RWPE2 (cell line): ENCODE measurements around the gene TPTE2.
"Not testable (repeated sequence)": the region's sequence is repeated elsewhere in the genome, so short reads cannot be mapped to it uniquely, and the experiment has no call there.

Experiments used
- ATAC-seq: fragments of 200-7000 bp; cut with Tn5 transposase; 3 replicates; pipeline ENCODE4 v1.9.1; 2021; ENCODE audit warnings: low read depth
- DNase-seq: peaks from one replicate; pipeline ENCODE4 v3.0.0-alpha.2; 2020; ENCODE audit warnings: low spot score
- H3K27ac ChIP-seq: fragments of 450-650 bp; 2 replicates; pipeline ENCODE4 v1.5.1; 2017; ENCODE audit warnings: mild to moderate bottlenecking; ENCODE audit not compliant: poor library complexity, severe bottlenecking
- H3K27me3 ChIP-seq: fragments of 250-450 bp; sonication (Bioruptor Pico); 2 replicates; pipeline ENCODE4 v1.5.1; 2021; ENCODE audit warnings: mild to moderate bottlenecking, moderate library complexity; ENCODE audit not compliant: insufficient read depth, poor library complexity, severe bottlenecking
- H3K36me3 ChIP-seq: fragments of 250-450 bp; sonication (Bioruptor Pico); 2 replicates; pipeline ENCODE4 v1.5.1; 2020; ENCODE audit warnings: low read depth, mild to moderate bottlenecking, moderate library complexity
- H3K4me1 ChIP-seq: fragments of 250-450 bp; sonication (Bioruptor Pico); 2 replicates; pipeline ENCODE4 v1.5.1; 2021; ENCODE audit warnings: mild to moderate bottlenecking, moderate library complexity; ENCODE audit not compliant: insufficient read depth, poor library complexity, severe bottlenecking
- H3K4me3 ChIP-seq: fragments of 250-450 bp; sonication (Bioruptor Pico); 2 replicates; pipeline ENCODE4 v1.5.1; 2021; ENCODE audit warnings: mild to moderate bottlenecking, moderate library complexity; ENCODE audit not compliant: severe bottlenecking
- H3K9me3 ChIP-seq: fragments of 250-450 bp; sonication (Bioruptor Pico); 2 replicates; pipeline ENCODE4 v1.5.1; 2021; ENCODE audit warnings: mild to moderate bottlenecking, moderate library complexity; ENCODE audit not compliant: severe bottlenecking
- TF ChIP-seq, protein P1 (sequence below): fragments of 450-650 bp; IDR thresholded peaks from one replicate; pipeline ENCODE4 v1.5.1; 2017; ENCODE audit warnings: mild to moderate bottlenecking, moderate library complexity; ENCODE audit not compliant: poor library complexity, severe bottlenecking

Gene TPTE2

DNA sequence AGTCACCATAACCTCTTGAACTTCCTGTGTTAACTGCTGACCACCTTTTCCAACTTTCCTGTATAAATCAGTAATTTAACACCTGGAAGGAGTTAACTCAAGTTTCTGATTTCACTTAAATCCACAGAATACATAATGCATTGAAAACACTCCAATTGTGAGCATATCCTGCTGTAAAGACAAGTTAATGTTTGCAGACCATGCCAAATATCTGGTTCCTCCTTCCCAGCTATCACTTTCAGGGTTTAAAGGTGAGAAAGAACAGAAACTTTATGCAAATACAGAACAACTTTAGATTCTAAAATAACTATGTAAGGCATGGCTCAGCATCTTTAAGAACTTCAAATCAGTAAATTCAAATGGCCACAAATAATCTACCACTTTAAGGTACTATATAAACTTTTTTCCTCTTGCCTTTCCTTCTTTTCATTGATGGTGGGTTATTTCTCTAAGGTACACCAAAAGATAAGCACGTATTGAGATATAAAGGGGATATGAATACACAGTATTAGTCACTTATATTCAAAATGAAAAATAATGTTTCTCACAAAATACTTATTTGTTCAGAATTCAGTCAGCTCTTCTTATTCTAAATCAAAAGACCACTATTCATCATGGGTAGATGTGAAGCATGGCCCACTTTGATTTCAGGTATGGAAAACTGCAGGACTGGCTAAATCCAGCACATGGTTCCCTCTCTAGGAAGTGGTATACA lies 6.6 kb upstream of the TPTE2 start:
- no peak overlapping the region for H3K4me3 ChIP-seq
- no peaks in the 10 kb centered on the region for H3K9me3 ChIP-seq
- TF ChIP-seq, protein P1, sequence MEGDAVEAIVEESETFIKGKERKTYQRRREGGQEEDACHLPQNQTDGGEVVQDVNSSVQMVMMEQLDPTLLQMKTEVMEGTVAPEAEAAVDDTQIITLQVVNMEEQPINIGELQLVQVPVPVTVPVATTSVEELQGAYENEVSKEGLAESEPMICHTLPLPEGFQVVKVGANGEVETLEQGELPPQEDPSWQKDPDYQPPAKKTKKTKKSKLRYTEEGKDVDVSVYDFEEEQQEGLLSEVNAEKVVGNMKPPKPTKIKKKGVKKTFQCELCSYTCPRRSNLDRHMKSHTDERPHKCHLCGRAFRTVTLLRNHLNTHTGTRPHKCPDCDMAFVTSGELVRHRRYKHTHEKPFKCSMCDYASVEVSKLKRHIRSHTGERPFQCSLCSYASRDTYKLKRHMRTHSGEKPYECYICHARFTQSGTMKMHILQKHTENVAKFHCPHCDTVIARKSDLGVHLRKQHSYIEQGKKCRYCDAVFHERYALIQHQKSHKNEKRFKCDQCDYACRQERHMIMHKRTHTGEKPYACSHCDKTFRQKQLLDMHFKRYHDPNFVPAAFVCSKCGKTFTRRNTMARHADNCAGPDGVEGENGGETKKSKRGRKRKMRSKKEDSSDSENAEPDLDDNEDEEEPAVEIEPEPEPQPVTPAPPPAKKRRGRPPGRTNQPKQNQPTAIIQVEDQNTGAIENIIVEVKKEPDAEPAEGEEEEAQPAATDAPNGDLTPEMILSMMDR: no peak
- H3K4me1 ChIP-seq: no peaks in the 10 kb centered on the region
- no peaks in the 10 kb centered on the region for H3K36me3 ChIP-seq
- no peaks in the 10 kb centered on the region for H3K27me3 ChIP-seq
- ATAC-seq (no peak), DNase-seq (no peak)
- no peak overlapping the region for H3K27ac ChIP-seq

DNA sequence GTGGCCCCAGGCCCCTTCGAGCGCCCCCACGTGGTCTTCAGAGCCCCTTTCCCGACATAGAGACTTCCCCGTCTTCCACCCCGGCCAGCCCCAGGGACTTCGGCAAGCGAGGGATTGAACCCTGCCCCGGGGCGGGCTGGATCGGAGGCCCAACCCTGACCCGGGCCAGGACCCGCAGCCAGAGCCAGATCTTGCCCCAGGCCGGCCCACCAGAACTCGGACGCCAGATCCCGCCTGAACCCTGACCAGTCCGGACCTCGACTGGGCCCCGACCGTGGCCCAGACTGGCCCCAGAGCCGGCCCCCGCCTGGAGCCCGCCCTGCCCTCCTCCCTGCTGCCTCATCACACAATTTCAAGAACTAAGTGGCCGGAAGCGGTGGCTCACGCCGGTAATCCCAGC lies 253 bp upstream of the TPTE2 start:
- H3K4me3 ChIP-seq: no peak overlapping the region
- no peaks in the 10 kb centered on the region for H3K4me1 ChIP-seq
- DNase-seq (no peak), ATAC-seq (no peak)
- TF ChIP-seq, protein P1: no peak
- no peaks in the 10 kb centered on the region for H3K9me3 ChIP-seq
- no peaks in the 10 kb centered on the region for H3K27me3 ChIP-seq
- no peak overlapping the region for H3K27ac ChIP-seq
- no peaks in the 10 kb centered on the region for H3K36me3 ChIP-seq

DNA sequence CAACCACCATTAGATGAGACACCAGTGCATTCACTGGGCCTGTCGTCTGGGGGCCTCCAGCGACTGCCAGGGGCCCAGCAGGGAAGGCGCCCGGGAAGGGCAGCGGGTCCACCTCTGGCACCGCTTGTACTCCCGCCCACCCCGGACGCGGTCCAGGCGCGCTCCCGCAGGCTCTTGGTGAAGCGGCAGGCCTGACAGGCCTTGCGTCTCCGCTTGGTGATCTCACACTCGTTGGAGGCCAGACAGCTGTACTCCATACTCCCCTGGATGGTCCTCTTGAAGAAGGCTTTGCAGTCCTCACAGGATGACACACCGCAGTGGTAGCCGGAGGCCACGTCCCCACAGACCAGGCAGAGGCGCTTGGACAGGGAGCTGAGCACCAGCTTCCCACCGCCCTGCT lies 660 bp downstream of the TPTE2 start:
- not testable (repeated sequence) for H3K4me3 ChIP-seq, ATAC-seq, H3K36me3 ChIP-seq, H3K27ac ChIP-seq, H3K27me3 ChIP-seq, H3K9me3 ChIP-seq, H3K4me1 ChIP-seq, DNase-seq

DNA sequence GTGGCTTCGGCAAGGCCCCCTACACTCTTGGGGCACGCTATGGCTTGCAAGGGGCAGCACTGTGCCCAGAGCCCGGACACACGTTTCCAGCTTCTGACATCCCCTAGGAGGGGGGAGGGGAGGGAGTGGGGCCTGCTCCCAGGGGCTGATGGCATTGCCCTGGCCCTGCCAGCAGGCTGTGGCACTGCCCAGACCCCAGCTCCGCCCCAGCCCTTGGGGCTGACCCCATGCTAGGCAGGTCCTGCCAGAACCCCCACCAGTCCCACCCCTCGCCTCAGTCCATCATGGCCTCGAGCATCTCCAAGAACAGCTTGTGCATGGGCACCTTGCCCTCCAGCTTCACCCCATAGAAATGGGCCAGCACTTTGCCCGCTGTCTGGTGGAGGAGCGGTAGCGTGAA lies 1.6 kb downstream of the TPTE2 start:
- H3K9me3 ChIP-seq, H3K4me3 ChIP-seq, H3K27ac ChIP-seq, ATAC-seq, H3K27me3 ChIP-seq, H3K36me3 ChIP-seq, DNase-seq, H3K4me1 ChIP-seq: not testable (repeated sequence)

DNA sequence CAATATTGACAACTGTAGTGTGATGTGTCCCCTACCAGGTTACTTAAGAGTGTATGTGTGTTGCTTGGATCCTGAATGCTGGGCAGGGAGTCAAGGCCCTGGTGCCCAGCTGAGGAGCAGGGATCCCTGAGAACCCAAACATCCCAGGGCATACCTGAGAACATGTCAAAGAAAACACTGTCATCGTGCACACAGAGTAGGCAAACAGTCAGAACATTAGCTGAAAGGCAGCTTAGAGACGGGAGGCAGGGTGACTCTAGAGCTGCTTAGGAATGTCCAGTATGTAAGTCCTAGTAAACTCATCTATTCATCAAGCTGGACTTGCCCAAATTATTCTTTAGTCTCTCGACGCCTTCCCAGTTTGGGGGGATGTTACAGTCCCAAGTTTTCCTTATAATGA lies 4.0 kb downstream of the TPTE2 start:
- DNase-seq, H3K36me3 ChIP-seq, H3K27ac ChIP-seq, H3K4me1 ChIP-seq, ATAC-seq, H3K27me3 ChIP-seq, H3K9me3 ChIP-seq, H3K4me3 ChIP-seq: not testable (repeated sequence)

DNA sequence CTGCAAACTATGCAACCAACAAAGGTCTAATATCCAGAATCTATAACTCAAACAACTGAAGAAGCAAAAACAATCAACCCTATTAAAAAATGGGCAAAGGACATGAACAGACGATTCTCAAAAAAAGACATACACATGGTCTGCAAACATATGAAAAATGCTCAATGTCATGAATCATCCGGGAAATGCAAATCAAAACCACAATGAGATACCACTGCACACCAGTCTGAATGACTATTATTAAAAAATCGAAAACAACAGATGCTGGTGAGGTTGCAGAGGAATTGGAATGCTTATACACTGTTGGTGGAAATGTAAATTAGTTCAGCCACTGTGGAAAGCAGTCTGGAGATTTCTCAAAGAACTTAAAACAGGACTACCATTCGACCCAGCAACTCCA lies 12.1 kb downstream of the TPTE2 start:
- H3K4me3 ChIP-seq, DNase-seq, H3K27me3 ChIP-seq, H3K9me3 ChIP-seq, H3K4me1 ChIP-seq, ATAC-seq, H3K36me3 ChIP-seq, H3K27ac ChIP-seq: not testable (repeated sequence)

DNA sequence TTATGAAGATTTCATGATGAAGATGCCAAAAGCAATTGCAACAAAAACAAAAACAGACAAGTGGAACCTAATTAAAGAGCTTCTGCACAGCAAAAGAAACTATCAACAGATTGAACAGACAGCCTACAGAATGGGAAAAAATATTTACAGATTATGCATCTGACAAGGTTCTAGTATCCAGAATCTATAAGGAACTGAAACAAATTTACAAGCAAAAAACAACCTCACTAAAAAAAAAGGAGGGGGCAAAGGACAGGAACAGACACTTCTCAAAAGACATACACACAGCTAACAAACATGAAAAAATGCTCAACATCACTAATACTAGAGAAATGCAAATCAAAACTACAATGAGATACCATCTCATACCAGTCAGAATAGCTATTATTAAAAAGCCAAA lies 35.7 kb downstream of the TPTE2 start:
- not testable (repeated sequence) for H3K27ac ChIP-seq, ATAC-seq

More for the DNA sequence above, 35.7 kb downstream of the TPTE2 start:
- H3K4me3 ChIP-seq, H3K9me3 ChIP-seq, DNase-seq, H3K4me1 ChIP-seq, H3K36me3 ChIP-seq, H3K27me3 ChIP-seq: not testable (repeated sequence)
